Keratinocyte (primary cell): ENCODE data around the gene FBXO15.

Experiments
- EZH2 ChIP-seq: IDR thresholded peaks from one replicate; pipeline ENCODE4 v1.6.1; 2012; ENCODE audit warnings: inconsistent platforms, mild to moderate bottlenecking, low read length, moderate library complexity
- TF ChIP-seq, protein P1 (sequence below), 3 experiments: IDR thresholded peaks in 1 of 3; conservative IDR thresholded peaks in 1 of 3; optimal IDR thresholded peaks in 1 of 3; 2 replicates in 2 of 3; 3 replicates in 1 of 3; pipeline versions ENCODE3 to v1.5.1; 2011; ENCODE audit warnings: low read length in 3 of 3, mild to moderate bottlenecking in 3 of 3, moderate library complexity in 2 of 3, control low read depth in 1 of 3, inconsistent platforms in 1 of 3; ENCODE audit not compliant: insufficient read depth in 2 of 3; ENCODE audit errors: extremely low read depth in 1 of 3

DNA sequence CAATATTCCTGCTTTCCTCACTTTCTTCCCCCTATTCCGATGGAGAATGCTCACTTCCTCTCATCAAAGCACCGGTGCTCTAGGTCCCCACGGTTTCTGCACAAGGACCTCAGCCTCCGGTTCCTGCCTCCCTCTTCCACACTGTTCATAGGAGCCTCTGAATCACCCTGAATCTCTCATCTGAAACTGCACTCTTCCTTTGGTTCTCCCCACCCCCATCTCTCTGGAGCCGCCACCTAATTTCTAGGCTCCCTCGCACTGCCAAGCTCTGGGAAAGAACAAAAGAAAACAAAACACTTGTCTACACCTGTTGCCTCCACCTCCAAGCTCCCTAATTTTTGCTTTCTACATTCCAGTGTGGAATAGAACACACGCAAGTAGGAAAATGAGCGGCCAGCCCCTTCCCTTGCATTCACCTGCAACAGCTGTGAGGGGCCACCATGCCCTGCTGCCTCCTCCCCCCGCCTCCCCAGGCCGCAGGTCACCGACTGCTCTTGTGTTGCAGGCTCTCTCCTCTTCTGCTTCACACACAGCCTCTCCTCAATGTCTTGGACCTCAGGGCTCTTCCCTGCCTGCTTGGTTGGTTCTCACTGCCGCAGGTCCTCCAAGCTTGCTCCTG lies 9.6 kb downstream of the FBXO15 start:
- TF ChIP-seq, protein P1, sequence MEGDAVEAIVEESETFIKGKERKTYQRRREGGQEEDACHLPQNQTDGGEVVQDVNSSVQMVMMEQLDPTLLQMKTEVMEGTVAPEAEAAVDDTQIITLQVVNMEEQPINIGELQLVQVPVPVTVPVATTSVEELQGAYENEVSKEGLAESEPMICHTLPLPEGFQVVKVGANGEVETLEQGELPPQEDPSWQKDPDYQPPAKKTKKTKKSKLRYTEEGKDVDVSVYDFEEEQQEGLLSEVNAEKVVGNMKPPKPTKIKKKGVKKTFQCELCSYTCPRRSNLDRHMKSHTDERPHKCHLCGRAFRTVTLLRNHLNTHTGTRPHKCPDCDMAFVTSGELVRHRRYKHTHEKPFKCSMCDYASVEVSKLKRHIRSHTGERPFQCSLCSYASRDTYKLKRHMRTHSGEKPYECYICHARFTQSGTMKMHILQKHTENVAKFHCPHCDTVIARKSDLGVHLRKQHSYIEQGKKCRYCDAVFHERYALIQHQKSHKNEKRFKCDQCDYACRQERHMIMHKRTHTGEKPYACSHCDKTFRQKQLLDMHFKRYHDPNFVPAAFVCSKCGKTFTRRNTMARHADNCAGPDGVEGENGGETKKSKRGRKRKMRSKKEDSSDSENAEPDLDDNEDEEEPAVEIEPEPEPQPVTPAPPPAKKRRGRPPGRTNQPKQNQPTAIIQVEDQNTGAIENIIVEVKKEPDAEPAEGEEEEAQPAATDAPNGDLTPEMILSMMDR (optimal IDR thresholded peaks at IDR 0.05 in 1 of 3, IDR thresholded peaks at IDR 0.05 in 1 of 3, conservative IDR thresholded peaks at IDR 0.05 in 1 of 3; ENCODE audit: extremely low read depth in 1 of 3, insufficient read depth in 2 of 3, low read length in 3 of 3): no peak
- TF ChIP-seq EZH2: no peak
